Measurements from ENCODE around the gene CFAP157.
A peak's percentile ranks its signal among the peaks of the same experiment; 100 is the strongest.

CFAP157 gene

DNA sequence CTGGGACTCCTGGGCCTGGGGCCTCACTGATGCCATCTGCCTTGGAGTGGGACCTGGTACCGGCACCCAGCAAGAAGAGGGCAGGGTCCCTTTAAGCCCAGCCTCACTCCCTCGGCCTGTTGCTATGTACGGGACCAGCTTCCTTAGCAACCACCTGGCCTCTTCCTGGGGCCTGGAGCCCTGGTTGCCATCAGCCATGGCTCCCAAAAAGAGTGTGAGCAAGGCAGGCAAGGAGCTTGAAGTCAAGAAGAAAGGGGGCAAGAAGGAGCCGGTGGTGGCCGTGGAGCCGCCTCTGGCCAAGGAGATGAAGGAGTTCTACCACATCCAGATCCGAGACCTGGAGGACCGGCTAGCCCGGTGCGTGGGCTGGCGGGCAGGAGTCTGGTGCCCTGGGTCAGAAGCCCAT, at the start of gene CFAP157:
Gene CFAP157 (plus strand): TSS at position 153 of the 406 bp plus-strand sequence. CDS start 44 bp downstream, at position 197.
- Histone ChIP-seq H3K4me3 (no peak within 1 kb of the TSS), H3K27ac (no peak within 1 kb of the TSS)
- TF ChIP-seq, protein P1, sequence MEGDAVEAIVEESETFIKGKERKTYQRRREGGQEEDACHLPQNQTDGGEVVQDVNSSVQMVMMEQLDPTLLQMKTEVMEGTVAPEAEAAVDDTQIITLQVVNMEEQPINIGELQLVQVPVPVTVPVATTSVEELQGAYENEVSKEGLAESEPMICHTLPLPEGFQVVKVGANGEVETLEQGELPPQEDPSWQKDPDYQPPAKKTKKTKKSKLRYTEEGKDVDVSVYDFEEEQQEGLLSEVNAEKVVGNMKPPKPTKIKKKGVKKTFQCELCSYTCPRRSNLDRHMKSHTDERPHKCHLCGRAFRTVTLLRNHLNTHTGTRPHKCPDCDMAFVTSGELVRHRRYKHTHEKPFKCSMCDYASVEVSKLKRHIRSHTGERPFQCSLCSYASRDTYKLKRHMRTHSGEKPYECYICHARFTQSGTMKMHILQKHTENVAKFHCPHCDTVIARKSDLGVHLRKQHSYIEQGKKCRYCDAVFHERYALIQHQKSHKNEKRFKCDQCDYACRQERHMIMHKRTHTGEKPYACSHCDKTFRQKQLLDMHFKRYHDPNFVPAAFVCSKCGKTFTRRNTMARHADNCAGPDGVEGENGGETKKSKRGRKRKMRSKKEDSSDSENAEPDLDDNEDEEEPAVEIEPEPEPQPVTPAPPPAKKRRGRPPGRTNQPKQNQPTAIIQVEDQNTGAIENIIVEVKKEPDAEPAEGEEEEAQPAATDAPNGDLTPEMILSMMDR (IDR thresholded peaks at IDR 0.05), result no peak
- DNase-seq (ENCODE audit: low spot score), result no peak

DNA sequence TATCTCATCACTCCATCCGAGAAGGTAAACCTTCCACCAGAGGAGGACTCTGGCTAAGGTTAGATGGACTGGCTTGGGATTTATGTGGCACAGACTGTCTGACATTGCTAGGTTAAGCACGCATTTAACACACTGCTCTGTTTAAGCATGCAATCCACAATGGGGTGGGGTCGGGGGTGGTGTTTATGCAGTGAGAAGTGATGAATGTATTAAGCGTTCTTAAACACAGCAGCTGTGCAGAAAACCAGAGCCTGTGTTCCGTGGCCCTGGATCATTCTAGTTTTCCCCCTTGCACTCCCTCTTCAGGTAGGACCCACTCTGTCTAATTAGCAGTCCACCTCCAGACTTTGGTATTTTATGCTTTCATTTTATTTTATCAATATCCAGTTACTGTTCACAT, 48.4 kb upstream of the CFAP157 start:
- no peak for DNase-seq (ENCODE audit: low spot score)

DNA sequence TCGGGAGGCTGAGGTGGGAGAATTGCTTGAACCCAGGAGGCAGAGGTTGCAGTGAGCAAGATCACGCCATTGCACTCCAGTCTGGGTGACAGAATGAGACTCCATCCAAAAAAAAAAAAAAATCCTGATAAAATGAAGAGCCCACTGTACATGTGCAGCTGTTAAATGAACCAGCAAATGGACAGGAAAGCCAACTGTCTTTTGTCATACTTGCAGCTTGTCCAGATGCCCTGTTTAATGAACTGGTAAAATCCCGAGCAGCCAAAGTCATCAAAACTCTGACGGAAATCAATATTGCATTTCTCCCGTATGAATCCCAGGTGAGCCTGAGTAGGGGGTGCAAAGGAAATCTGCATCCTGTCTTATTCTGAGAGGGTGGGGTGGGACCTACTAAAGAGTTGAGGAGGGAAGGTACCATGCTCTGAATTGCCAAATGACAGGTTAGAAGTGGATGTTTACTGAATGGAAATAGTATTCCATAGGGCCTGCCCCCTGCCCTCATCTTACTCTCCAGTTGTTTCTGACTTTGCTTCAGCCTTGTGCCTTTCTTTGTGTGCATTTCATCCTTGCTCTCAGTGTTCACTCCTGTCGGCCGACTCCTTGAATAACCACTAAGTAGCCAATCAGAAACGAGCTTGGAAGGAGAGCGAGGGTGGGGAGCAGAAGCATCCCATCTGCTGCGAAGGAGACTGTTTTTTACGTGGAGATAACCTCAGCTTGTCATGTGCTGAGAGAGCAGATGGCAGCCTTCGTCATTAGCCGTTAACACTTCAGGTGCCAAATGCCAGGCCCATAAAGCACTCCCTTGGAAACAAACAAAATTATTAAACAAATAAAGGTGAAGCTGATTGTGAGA, 45.7 kb upstream of the CFAP157 start:
- no peak overlapping the region for H3K4me3 ChIP-seq
- TF ChIP-seq, protein P1 (IDR thresholded peaks at IDR 0.05), result no peak
- no peak for DNase-seq (ENCODE audit: low spot score)
- H3K27ac ChIP-seq, result no peak overlapping the region

More for the DNA sequence above, 48.4 kb upstream of the CFAP157 start:
- TF ChIP-seq, protein P1 (IDR thresholded peaks at IDR 0.05), result no peak
- no peak overlapping the region for H3K27ac ChIP-seq
- H3K4me3 ChIP-seq, result no peak overlapping the region

DNA sequence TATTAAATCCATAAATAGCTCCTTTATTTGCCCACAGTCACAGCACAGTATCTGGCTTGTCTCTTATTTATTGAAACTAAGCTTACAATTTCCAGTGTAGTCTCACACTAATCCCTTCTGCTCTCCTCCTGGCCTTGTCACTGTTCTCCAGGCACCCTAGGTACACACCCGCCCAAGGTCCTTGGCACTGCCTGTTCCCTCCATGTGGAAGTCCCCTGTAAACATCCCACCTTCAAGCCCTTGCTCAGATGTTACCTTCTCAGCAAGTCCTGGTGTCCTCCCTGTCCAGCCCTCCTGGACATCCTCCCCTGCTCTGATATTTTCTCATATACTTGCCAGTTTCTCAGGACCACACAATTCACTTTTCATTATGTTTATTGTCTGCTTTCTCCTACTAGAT, 44.2 kb upstream of the CFAP157 start:
- TF ChIP-seq, protein P1 (IDR thresholded peaks at IDR 0.05), result no peak
- Histone ChIP-seq H3K27ac (no peak overlapping the region), H3K4me3 (no peak overlapping the region)
- DNase-seq (ENCODE audit: low spot score), result no peak

DNA sequence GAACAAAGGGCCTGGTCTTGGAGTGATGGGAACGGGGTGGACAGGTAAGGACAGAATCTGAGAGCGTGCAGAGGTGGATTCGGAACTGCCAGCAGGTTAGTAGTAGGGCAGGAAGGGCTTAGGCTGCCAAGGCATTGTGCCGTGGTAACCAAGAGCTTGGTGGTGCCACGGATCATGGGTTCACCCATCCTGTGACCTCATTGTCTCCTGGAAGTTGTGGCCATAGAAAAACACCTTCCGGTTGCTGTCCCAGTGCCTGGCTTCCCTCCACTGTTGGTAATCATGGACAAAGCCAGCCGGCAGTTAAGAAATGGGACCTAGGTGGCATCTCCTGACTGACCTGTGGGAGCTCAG, 42.5 kb upstream of the CFAP157 start:
- Histone ChIP-seq H3K27ac (peak overlapping the region in 1 of 2 donors; percentile 15), H3K4me3 (no peak overlapping the region)
- DNase-seq (ENCODE audit: low spot score), result no peak
- TF ChIP-seq, protein P1 (IDR thresholded peaks at IDR 0.05), result no peak

DNA sequence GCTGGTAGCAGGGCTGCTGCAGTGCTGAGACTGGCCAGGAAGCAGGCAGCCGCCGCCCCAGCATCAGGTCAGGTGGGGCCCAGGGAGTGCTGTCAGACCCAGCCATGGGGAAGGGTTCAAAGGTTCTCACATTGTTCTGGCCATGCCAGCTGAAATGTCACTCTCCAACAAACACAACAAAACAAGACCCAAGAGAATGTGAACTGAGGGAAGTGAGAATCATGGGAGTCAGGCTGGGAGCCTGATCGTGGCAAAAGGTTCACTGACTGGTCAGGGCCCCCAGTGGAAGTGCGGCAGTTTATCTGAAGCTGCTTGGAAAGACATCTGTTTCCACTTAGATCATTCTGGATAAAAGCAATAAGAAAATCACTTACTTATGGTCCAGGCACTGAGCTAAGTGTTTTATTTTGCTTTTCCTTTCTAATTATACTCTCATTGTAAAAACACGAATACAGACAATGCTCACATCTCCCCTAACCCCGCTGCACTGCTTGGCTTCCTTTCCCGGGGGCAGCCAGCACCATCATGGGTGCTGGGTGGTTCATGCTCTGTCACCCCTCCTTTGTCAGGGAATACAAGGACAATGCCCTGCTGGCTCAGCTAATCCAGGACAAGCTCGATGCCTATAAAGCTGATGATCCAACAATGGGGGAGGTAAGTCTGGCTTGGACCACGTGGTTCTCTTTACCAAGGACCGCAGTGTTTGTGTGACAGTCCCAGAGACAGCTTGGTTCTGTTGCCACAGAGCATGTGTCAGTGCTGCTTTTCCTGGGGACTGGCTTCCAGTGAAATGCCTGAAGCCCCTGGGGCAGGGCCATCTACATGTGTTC, 41.9 kb upstream of the CFAP157 start:
- Histone ChIP-seq H3K4me3 (no peak overlapping the region), H3K27ac (peak overlapping the region in 1 of 2 donors; percentile 15)
- DNase-seq (ENCODE audit: low spot score), result no peak
- TF ChIP-seq, protein P1 (IDR thresholded peaks at IDR 0.05), result no peak

Measured in coronary artery (tissue), 2 donors.